Smooth muscle cell of the brain vasculature (primary cell): ENCODE data around the gene CAPS2.
A peak's percentile ranks its signal among the peaks of the same experiment; 100 is the strongest.

Experiments
- DNase-seq: peaks from one replicate; pipeline ENCODE4 v3.0.0-alpha.2; 2012; ENCODE audit warnings: low read depth, low spot score

The CAPS2 gene

DNA sequence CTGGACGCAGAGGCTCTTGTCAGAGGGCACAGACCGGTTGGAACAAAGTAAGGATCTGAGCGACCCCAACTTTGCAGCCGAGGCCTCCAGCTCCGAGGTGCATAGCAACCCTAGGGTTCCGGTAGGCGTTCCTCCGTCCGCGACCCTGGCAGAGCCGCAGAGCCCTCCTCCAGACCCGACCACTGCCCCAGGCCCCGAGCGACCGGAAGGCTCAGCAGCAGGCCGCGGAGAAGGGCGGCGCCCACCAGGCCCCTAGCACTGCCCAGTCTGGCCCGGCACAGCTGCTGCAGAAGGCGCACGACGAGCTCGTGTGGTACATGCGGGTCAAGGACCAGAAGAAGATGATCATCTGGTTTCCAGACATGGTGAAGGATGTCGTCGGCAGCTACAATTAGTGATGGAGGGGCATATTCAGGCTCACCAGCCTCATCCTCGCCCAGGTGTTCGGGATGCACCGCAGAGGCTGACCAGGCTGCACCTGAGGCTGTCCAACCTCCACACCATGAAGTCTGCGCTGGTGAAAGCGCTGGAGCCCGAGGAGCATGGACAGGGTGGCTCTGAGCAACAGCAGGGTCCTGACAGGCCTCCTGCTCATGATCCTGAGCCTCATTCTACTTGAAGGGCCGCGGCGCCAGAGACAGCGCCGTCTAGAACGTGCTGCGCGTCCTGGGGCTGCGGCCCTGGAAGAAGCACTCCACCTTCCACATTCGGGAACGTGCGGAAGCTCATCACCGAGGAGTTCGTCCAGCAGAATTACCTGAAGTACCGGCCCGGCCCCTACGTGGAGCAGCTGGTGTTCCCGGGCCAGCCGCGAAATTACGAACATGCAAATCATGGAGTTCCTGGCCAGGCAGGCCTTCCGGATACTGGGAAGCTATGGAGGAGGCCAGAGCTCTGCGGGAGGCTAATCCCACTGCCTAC lies 24.5 kb downstream of the CAPS2 start:
- no peak for DNase-seq

DNA sequence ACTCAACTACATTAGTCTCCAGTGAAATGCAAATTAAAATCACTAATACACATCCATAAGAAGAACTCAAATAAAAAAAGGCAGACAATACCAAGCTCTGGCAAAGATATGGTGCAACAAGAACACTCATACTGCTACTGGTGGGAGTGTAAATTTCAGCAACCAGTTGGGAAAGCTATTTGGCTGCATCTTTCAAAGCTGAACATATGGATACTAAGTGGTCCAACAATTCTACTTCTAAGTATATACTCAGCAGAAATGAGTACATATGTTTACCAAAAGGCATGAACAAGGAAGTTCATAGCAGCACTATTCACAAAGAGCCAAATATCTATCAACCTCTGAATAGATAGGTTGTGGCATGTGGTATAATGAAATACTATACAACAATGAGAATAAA lies 27.3 kb downstream of the CAPS2 start:
- no peak for DNase-seq

GRCh38 chr12:75302225-75302624 lies 27.9 kb downstream of the CAPS2 start:
- DNase-seq: no peak

- no peak for DNase-seq
These were observed 35.3 kb downstream of the CAPS2 start for GRCh38 chr12:75294797-75295196.

- no peak for DNase-seq
These were observed 35.8 kb downstream of the CAPS2 start for GRCh38 chr12:75294336-75294735.

- DNase-seq: no peak
These were observed 39.1 kb downstream of the CAPS2 start for GRCh38 chr12:75291014-75291413.

- DNase-seq: peak; percentile 12
These were observed 40.4 kb downstream of the CAPS2 start for GRCh38 chr12:75289753-75290152.

DNA sequence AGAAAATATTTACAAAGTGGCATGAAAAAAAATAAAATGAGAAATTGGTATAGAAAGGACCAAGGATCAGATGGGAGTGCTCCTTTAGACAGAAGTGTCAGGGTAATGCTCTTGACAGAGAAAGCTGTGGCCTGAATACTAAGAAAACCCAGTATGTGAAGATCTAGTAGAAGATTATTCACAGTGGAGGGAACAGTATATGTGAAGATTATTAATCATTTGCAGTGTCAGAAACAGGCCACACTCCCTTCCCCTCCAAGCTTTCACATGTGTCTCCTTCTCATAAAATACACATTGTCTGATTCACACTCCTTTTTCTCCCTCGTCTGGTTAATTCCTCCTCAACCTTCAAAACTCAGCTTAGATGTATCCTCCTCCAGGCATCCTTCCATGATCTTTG lies 41.3 kb downstream of the CAPS2 start:
- DNase-seq: no peak

DNA sequence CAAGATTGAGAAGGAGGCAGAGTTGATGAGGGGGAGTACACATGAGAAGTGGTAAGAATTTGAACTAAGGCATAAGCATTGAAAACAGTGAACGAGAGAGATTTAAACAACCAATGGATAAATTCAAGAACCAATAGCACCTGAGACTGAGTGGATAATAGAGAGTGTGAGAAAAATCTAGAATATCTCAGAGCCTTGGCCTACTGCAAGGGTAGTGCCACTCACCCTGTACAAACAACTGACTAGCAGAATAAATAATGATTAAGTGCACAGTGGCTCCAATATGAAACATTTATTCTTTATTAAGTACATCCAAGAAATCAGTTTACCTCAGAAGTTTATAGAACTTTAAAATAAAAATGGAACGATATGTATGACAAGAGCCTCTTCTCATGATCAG lies 54.4 kb downstream of the CAPS2 start:
- no peak for DNase-seq

GRCh38 chr12:75271576-75271975 lies 58.5 kb downstream of the CAPS2 start:
- no peak for DNase-seq

DNA sequence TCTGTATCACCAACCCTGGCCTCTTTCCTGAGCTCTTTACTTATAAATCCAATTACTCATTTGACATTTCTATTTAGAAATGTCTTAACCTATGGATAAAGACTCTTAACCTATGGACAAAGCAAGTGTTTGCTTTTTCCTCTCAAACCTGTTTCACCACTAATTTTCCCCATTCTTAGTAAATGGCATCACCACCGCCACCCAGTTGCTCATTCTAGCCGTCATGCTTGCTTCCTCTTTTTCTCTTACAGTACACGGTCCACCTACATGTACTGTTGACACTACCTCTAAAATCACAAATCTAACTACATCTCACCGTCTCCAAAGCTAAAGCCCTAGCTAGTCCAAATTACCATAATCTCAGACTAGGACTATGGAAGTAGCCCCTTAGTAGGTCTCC lies 60.0 kb downstream of the CAPS2 start:
- no peak for DNase-seq

DNA sequence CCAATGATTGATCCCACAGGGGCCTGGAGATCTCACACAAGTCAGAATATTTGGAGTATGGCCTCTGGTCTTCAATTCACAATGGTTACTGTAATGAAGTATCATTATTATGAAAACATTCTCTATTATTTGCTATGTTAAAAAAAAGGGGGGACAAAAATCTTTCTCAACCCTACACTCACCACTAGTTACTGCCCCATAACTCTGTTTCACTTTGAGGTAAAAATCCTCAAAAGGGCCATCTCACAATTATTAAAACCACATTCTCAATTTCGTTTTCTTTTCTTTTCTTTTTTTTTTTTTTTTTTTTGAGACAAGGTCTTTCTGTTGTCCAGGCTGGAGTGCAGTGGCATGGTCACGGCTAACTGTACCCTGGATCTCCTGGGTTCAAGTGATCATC lies 60.9 kb downstream of the CAPS2 start:
- no peak for DNase-seq

DNA sequence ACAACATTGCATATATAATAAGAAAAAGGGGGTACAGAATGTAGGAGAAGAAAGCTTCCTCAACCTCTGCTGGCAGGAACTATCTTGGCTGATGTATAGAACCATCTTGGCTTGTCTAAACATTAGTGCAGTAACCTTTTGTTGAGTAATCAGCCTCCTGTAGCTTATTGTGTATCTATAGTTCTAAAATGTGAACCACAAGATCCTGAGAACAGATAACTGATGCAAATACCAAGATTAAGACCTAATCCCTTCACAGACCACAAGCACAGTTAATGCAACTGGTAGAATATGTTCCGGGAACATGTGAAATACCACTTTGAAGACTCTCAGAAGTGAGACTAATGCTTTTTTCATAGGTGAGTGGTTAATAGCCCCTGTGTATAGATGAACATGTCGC lies 69.8 kb downstream of the CAPS2 start:
- DNase-seq: no peak

GRCh38 chr12:75259143-75259542 lies 71.0 kb downstream of the CAPS2 start:
- no peak for DNase-seq

DNA sequence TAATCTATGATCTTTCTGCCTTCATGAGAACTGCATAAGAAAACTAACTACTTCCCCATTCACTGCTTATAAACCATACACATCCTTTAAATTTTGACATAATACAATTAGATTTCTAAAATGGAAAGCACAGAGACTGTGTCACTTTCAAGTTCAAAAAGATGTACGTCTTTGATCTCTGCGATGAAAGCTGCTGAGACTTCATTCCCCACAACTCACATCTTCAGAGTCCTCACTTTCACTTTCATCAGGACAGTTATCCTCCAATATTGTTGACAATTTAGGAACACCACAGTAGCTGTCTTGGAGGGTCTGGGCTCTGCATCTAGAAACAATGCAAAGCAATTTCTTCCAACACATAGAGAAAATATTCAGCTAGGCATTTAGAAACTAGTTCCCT lies 72.6 kb downstream of the CAPS2 start:
- no peak for DNase-seq

DNA sequence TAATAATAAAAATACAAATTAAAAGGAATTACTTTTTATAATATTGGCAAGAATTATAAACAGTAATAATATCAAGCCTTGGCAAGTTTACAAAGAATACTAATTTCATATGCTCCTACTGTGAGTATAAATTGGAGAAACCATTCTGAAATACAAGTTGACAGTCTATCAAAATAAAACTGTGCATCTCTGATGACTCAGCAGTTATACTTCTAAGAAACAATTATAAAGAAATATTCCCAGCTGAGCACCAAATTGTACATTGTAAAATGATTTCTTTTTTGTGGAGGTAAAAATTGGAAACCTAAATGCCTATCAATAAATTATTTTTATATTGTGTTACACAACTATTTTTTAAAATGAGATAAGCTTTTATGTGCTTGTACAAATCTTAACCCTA lies 85.0 kb downstream of the CAPS2 start:
- no peak for DNase-seq

DNA sequence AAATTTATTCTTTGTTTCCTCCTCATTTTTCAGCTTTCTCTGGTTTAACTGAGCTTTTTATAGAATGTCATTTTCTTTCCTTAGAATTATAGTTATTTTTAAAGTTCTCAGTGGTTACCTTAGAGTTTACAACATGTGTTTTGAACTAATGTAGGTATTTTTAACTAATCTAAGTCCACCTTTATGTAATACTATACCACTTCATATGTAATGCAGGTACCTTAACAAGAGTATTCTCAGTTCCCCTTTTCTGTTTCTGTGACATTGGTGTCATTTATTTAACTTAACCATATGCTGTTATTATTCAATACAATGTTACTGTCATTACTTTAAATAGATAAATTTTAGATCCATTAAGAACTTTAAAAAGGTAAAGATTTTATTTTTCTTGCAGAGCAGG lies 90.1 kb downstream of the CAPS2 start:
- no peak for DNase-seq

- DNase-seq: no peak
These were observed 93.9 kb downstream of the CAPS2 start for GRCh38 chr12:75236206-75236605.

DNA sequence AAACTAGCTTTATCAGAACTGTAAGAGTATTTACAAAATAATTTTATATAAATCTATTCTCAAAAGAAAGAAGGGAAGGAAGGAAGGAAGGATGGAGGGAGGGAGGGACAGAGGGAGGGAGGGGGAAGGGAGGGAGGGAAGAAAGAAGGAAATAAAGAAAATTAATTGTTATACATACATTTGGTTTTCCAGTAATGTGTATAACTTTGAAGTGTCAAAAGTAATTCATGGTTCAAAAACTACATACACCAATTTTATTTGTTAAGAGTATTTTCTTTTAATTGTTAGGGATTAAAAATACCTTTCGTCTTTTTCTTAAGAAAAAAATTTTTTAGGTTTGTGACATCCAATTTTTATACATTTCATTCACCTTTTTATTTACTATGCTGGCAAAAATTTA lies 103.0 kb downstream of the CAPS2 start:
- no peak for DNase-seq
